SK-MEL-5 (cell line): Measurements from ENCODE around the gene COTL1. TPM values are rescaled to one million over a fixed set of nuclear protein-coding genes. Genes with fewer than 3 reads are reported as not detected.

ENCODE experiments used
- DNase-seq: peaks from one replicate; pipeline ENCODE4 v3.0.0-alpha.2; 2016; ENCODE audit warnings: low read depth, low spot score
- in situ Hi-C: cut with HindIII; loops from 2 replicates; pipeline ENCODE4 v1.10.0; 2016; ENCODE audit warnings: low sequenced_read_pairs, high pct_unique_total_duplicates, low pct_unique_long_range_greater_than_20kb
- total RNA-seq: library from RNA; depleted of rRNA; stranded (reverse); fragments of >200 nt; shearing (Covaris generic); gene quantifications from 2 replicates; pipeline ENCODE4 v1.2.3, GENCODE V29; 2014

The COTL1 gene
- total RNA-seq, 1 experiment from 2014 or later = 159 TPM

DNA sequence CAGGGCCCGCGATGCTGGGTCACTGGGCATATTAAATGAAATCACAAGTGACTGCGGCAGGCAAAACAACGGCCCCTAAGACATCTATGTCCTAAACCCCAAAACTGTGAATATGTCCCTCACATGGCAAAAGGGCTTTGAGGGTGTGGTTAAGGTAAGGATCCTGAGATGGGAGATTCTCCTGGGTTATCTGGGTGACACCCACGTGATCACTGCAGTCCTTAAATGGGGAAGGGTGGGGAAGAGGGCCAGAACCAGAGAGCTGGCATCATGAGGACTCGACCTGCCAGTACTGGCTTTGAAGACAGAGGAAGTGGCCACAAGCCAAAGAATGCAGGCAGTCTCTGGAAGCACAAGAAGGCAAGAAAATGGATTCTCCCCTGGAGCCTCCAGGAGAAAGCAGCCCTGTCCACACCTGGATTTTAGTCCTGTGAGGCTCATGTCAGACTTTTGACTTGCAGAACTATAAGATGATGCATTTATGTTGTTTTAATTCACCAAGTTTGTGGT is 12.5 kb downstream of the COTL1 start:
- in situ Hi-C loops = no loop called here
- no peak for DNase-seq

DNA sequence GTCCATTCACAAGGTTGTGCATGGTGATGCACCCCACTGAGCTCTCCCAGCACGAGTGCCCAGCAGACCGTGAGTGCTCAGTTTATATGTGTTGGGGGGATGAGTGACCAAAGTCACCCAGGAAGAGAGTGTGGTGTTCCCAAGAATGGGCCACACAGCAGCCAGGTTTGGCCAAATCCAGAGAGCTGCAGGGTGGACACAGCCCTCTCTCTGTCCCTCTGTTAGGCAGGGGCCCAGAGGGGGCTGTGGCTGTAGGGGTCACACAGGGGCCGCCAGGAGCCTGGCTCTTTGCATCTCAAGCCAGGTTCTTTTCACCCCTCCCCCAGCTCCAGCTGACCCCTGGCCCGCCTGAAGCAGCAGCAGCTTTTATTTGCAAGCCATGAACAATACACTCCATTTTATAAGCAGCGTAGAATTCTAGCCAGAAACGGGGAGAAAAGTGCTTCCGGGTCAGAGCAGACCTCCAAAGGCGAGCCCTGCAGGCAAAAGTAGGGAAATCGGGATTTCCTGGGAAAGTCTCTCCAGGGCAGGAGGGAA is 13.3 kb downstream of the COTL1 start:
- in situ Hi-C loops = no loop called here
- no peak for DNase-seq

DNA sequence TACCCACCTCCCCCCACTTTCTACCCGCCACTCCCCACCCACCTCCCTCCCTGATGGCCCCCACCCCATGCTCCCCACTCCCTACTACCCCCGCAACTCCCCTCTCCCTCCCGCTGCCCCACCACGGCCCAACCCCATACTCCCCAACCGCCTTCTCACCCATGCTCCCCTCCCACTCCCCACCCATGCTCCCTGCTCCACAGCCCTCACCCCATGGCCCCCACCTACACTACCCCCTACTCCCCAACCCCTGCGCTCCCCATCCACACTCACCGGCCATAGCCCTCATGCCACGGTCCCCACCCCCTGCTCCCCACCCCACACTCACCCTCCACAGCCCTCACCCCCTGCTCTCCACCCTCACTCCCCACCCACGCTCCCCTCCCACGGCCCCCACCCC is 13.9 kb downstream of the COTL1 start:
- in situ Hi-C loops = no loop called here
- DNase-seq = no peak

DNA sequence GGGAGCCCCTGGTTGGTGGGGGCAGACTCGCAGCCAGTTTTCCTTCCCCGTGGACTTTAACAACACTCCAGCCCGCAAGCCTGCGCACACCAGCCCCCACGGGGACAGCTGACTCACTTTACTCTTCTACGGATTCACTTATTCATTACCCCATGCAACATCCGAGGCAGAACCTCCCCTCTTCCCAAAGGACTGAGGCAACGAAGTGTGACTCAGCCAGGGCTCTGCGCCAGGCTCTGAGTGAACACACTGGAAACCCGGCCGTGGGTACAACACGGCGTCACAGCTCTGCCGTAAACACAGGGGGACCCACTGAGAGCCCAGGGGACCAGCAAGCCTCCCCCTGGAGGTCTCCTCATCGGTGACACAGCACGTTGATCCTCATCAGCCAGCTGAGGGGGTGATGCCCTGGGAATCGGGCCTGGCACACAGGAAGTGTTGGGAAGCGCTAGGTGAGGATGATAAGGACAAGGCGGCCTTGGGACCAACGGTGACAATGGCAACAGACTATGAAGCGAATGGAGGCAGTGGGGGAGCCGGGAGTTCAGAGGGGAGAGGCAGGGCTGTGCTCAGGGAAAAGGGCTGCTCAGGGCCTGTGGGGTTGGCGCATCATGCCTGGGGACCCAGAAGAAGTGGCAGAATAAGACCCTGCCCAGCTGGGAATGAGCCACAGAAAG is 14.6 kb downstream of the COTL1 start:
- in situ Hi-C loops = no loop called here
- DNase-seq = peak; percentile 26

DNA sequence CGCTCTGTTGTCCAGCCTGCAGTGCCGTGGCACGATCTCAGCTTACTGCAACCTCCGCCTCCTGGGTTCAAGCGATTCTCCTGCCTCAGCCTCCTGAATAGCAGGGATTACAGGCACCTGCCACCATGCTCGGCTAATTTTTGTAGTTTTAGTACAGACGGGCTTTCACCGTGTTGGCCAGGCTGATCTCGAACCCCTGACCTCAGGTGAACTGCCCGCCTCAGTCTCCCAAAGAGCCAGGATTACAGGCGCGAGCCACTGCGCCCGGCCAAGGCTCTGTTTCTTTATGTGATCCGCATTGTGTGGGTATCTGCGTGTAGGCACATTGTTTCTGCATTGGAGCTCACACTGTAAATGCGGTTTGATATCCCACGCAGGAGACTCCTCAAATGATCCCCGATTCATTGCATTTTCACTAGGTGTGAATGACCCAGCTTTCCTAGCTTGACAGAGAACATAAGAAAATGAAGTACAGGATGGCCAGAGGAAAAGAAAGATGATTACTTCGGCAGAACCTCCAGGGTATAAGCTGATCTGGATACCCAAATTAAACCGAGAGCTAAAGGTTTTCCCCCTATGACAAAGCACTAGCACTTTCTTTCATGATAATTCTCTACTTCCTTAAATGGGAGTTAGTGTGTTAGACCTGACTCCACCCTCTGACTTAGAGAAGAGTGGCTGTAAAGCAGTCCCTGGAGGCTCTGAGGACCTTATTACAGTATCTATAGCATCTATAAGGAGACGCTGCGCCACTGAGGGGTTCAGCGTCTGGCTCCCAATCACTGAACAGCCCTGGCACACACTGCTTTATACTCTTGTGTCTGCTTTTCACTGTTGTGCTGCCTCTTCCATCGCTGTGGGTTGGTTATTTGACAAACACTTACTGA is 17.3 kb downstream of the COTL1 start:
- in situ Hi-C loops = no loop called here
- DNase-seq = no peak

DNA sequence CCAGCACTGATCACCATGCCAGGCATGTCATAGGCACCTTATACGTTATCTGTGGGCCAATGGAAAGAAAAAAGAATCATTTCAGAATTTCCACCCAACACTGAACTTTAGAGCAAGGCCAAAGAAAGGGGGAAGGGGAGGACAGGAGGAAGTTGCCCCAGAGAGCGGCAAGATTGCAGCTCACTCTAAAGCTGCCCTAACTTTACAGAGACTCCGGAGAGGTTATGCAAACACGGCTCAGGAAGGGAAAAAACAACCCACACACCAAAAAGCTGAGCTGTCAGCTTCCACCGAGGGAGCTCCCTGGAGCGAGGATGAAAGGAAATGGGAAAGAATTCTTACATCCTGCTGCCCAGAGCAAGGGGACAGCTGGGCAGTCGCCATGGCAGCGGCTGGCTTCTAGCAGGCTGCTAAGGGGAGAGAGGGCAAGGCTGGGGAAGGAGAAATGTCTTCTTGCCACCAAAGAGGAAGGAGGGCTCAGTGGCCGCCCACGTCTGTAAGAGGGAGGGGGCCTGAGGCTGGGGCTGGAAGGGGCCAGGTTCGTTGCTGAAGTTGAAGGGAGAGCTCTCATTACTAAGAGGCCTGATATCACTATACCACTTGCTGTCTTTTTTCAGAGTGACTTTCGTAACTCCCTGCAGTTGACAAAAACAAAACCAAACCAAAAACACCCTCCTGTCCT is 18.2 kb downstream of the COTL1 start:
- in situ Hi-C loops = no loop called here
- DNase-seq = peak; percentile 9

DNA sequence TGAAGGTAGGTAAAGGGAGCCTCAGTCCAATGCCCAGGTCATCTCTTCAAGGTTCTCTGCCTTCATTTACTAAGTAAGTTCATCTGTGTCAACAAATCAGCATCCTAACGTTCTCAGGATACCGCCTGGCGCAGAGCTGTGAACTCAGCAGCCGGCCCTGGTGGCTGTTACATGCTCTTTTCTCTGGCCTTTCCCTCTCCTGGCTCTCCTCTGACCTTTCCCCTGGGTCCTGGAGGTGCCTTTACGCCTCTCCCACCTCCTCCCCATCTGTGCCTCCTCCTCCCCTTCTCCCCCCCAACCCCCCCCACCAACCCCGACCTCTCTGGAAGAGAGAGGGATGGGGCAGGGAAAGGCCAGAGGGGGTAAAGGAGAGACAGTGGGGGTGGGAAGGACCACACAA is 19.5 kb downstream of the COTL1 start:
- DNase-seq = no peak
- in situ Hi-C loops = no loop called here

DNA sequence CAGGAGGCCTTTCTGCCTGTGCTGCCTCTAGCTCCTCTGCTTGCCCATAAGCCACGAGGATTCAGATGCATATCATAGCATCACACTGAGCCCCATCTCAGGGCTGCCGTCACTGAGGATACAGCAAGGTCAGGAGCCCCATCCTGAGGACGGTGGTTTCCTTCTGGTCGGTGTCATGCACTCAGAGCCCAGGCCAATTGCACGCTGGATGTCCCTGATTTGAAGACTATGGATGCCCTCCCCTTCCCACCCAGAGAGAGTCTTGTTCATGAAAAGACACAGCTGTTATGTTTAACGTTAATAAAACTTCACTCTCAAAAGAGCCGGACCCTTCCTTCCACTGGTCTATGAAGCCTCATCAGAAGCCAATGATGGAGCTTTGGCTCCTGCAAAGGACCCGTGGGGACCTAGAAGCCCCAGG is 19.9 kb downstream of the COTL1 start:
- no peak for DNase-seq
- in situ Hi-C loops = no loop called here

DNA sequence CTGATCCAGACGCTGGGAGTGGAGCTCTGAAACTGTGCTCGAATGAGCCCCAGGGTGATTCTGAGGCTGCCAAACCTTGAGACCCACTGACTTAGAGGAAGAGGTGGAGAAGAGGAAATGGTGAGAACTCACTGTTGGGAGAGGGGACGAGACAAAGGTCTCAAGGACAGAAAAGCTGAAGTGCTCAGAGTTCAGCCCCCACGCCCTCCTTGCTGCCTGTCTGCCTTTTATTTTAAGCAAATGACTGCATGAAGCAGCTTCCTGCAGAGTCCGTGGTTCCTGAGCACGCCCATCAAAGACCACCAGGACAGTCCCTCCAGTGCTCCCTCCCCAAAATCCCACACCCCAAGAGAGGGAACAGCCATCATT is 20.4 kb downstream of the COTL1 start:
- DNase-seq = no peak
- in situ Hi-C loops = no loop called here

DNA sequence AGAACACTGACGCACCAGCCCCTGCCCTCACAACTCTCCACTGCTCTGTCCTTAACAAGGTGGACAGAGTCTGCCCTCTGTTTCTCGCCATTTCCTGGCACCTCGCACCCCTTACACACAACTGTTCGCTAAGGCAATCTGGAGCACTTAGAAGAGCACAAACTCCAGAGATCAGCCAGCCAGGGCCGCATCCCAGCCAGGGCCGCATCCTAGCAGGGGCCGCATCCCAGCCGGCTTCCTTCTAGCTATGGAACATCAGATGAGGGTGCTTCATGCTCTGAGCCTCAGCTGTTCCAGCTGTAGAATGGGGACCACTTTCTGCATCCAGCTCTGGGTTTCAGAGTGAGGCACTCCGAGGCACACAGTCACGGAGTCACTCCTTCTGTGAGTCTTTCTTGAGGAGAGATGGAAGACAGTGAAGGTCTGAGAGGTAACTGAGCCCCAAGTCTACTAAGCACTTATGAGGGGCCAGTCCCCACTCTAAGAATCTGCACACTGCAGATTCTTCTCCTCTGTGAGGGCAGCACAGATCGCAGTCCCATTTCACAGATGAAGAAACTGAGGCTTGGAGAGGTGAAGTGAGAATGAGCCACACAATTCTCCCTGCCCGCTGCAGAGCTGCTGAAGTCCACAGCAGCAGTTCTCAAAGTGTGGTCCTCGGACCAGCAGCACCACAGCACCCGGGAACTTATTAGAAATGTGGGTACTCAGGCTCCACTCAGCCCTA is 20.9 kb downstream of the COTL1 start:
- DNase-seq = no peak
- in situ Hi-C loops = no loop called here

DNA sequence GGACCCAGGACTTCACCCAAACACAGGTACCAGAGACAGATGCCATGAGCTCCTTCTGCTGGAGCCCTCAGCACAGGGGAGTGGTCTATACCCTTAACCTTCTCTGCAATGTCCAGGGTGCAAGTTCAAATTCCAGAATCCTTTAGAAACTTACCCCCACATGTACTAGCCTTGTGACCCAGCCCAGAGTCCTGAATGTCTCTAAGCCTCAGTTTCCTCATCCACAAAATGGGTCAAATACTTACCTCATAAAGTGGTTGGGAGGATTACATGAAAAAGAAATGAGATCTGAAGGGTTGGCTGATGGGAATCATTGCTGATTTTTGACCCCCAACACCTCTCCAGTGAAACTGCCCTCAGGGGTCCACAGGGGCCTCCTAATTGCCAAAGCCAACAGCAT is 21.7 kb downstream of the COTL1 start:
- in situ Hi-C loops = no loop called here
- no peak for DNase-seq

DNA sequence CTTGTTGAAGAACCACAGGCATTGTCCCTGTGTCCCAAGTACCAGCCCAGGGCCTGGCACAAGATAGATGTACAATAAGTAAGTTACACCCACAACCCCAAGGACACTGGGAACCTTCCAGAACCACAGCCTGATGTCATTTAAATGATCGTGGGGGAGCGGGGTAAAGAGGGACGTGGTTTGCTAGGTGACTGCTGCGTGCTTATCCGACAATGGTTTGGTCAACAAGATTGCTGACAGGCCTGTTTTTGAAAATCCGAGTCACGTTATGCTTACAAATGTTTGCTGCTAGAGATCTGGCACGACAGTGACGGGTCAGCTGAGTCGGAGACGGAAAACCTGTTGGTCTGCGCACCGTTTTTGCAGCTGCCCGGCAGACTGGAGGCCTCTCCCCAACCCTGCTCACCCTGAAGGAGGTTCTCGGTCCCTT is 22.8 kb downstream of the COTL1 start:
- in situ Hi-C loops = no loop called here
- DNase-seq = no peak

DNA sequence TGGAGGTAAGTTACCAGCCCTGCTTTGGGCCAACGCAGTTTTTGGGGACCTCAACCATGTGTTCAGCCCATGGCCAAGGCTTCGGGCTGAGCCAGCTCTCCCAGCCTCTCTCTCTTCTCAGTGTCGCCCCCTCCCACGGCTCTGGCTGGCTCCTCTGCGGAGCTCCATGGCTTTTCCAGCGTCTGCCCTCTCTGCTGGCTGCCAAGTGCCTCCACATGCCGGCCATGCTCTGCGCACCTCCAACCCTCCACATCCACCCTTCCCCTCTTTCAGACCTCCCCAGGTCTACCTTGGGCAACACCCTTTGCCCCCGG is 23.2 kb downstream of the COTL1 start:
- in situ Hi-C loops = no loop called here

DNA sequence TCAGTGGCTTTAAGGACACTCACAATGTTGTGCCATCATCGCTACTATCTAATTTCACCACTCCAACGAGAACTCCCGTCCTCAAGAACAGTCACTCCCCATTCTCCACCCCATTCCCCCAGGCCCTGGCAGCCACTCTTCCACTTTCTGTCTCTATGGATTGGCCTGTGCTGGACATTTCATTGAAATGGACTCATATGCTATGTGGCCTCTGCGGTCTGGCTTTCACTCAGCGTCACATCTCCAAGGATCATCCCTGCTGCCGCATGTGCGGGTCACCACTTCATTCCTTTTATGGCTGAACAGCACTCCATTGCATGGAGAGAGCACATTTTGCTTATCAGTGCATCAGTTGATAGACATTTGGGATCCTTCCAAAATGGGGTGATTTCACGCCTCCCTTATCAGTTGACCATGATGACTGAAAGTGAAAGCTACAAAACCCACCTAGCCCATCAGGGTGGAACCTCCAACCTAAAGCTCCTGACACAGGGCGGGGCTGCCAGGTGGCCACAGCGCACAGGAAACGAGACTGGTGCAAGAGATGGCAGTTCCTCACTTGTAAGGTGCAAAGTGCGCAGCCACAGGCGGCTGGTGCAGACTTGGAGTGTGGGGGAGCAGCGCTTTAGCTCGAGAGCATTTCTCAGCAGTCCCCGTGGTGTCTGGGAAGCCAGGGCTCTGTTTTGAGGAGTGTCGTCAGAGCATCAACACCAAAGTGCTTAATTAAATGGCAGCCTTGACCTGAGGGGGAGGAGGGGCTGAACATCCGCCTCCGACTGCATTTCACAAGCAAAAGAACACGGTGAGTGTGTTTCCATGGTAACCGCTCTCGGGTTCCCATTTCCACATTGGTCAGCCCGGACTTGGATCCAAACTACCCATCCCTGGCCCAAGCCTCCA is 23.8 kb downstream of the COTL1 start:
- in situ Hi-C loops = no loop called here

More for the DNA sequence above, 23.2 kb downstream of the COTL1 start:
- no peak for DNase-seq

DNA sequence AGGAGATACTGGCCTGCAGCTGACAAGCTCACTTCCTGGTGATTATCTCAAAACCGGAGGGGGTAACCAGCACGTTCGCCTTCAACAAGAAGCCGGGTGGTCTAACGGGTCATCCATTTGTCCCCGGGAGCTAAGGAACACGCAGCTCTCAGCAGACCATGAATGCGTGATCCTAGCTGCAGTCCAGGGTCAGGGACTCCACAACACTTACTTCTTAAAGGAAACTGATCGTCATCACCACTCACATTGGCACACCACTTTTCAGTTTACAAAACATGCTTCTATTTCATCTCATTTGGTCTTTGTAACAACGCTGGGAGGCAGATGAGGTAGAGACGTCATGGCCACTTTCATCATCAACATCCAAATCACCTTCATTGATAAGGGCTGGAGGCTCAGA is 25.2 kb downstream of the COTL1 start:
- in situ Hi-C loops = no loop called here
- DNase-seq = no peak

More for the DNA sequence above, 23.8 kb downstream of the COTL1 start:
- no peak for DNase-seq

DNA sequence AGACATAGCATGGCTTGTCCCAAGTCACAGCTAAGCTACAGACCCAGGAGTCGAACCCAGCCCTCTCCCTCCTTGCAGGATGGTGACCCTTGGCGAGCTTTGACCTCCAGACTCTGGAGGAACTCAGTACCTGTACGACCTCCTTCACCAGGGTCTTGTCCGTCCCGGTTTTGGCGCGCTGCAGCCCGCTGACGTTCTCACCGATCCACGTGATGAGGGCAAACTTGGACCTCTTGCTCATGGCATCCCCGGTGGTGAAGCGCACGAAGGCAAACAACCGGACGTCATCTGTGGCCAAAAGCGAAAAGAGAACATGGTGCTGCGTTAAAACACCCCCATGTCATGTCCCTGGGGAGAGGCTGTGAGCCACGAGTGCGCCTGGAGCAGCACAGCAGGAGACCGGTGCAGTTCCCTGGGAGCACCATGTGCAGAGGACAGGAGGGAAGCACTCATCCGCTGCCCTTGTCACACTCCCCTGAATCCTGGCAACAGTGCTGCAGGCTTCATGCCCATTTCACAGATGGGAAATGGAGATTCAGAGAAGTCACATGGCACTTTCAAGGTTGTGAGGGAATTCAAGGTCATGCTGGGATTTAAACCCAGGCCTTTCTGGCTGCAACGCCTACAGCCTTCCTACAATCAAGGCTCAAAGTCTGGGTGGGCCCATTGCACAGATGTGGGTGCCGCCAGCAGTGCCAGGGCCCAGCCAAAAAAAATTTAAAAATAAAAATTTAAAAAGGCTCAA is 27.7 kb downstream of the COTL1 start:
- DNase-seq = no peak
- in situ Hi-C loops = no loop called here
